NAMALWA (cell line): ENCODE measurements around the gene PJA1.
A peak's percentile ranks its signal among the peaks of the same experiment; 100 is the strongest.

Experiments used
- DNase-seq: peaks from one replicate; pipeline ENCODE4 v3.0.0-alpha.2; 2015; ENCODE audit warnings: low spot score

PJA1 gene

GRCh38 chrX:69140837-69141236 lies 24.4 kb downstream of the PJA1 start:
- DNase-seq, result no peak

- DNase-seq, result no peak
These were observed 25.7 kb downstream of the PJA1 start for GRCh38 chrX:69139516-69139915.

GRCh38 chrX:69138512-69138911 lies 26.7 kb downstream of the PJA1 start:
- no peak for DNase-seq

GRCh38 chrX:69138118-69138390 lies 27.2 kb downstream of the PJA1 start:
- no peak for DNase-seq

- no peak for DNase-seq
These were observed 27.7 kb downstream of the PJA1 start for GRCh38 chrX:69137371-69138117.

GRCh38 chrX:69136546-69137331 lies 28.5 kb downstream of the PJA1 start:
- DNase-seq, result no peak

- DNase-seq, result peak; percentile 50
These were observed 31.2 kb downstream of the PJA1 start for GRCh38 chrX:69133921-69134542.

GRCh38 chrX:69131886-69132285 lies 33.4 kb downstream of the PJA1 start:
- no peak for DNase-seq

GRCh38 chrX:69130439-69130838 lies 34.8 kb downstream of the PJA1 start:
- DNase-seq, result no peak

- no peak for DNase-seq
These were observed 36.7 kb downstream of the PJA1 start for GRCh38 chrX:69128588-69128987.

GRCh38 chrX:69127466-69127865 lies 37.8 kb downstream of the PJA1 start:
- DNase-seq, result no peak

- no peak for DNase-seq
These were observed 38.6 kb downstream of the PJA1 start for GRCh38 chrX:69126642-69127041.

GRCh38 chrX:69125094-69125493 lies 40.2 kb downstream of the PJA1 start:
- no peak for DNase-seq

GRCh38 chrX:69124108-69124507 lies 41.1 kb downstream of the PJA1 start:
- no peak for DNase-seq

- DNase-seq, result no peak
These were observed 41.8 kb downstream of the PJA1 start for GRCh38 chrX:69123481-69123880.

GRCh38 chrX:69121321-69122000 lies 43.8 kb downstream of the PJA1 start:
- no peak for DNase-seq

GRCh38 chrX:69120476-69120875 lies 44.8 kb downstream of the PJA1 start:
- DNase-seq, result no peak

- no peak for DNase-seq
These were observed 46.1 kb downstream of the PJA1 start for GRCh38 chrX:69119122-69119521.

- no peak for DNase-seq
These were observed 47.3 kb downstream of the PJA1 start for GRCh38 chrX:69117876-69118526.

GRCh38 chrX:69116077-69116476 lies 49.2 kb downstream of the PJA1 start:
- DNase-seq, result no peak

- DNase-seq, result no peak
These were observed 51.5 kb downstream of the PJA1 start for GRCh38 chrX:69113723-69114122.
